Measurements from ENCODE around the gene MEGF8. TPM values are rescaled to one million over a fixed set of nuclear protein-coding genes. Genes with fewer than 3 reads are reported as not detected.
A peak's percentile ranks its signal among the peaks of the same experiment; 100 is the strongest.

Gene MEGF8
- total and polyA plus RNA-seq, 9 of the 15 experiments (the other 6 are each of a cell fraction or from before 2014, with no cell fraction given) = 0.28 to 13.1 (median 3.0) TPM

GRCh38 chr19:42283188-42284065 lies 42.0 kb upstream of the MEGF8 start (continued):
- TF ChIP-seq KDM5B (IDR thresholded peaks at IDR 0.05; ENCODE audit: insufficient replicate concordance, low read depth, low read length) = peak; percentile 39
- no peak for TF ChIP-seq BRCA1 (IDR thresholded peaks at IDR 0.05)
- 0 out of 2 replicates have a peak, but pooled peaks have one; percentile 16 for TF ChIP-seq BRCA1 (CRISPR knock-in tag; IDR thresholded peaks at IDR 0.05)
- no peak for TF ChIP-seq E4F1 (CRISPR knock-in tag; IDR thresholded peaks at IDR 0.05; ENCODE audit: borderline replicate concordance)
- TF ChIP-seq, protein P1, sequence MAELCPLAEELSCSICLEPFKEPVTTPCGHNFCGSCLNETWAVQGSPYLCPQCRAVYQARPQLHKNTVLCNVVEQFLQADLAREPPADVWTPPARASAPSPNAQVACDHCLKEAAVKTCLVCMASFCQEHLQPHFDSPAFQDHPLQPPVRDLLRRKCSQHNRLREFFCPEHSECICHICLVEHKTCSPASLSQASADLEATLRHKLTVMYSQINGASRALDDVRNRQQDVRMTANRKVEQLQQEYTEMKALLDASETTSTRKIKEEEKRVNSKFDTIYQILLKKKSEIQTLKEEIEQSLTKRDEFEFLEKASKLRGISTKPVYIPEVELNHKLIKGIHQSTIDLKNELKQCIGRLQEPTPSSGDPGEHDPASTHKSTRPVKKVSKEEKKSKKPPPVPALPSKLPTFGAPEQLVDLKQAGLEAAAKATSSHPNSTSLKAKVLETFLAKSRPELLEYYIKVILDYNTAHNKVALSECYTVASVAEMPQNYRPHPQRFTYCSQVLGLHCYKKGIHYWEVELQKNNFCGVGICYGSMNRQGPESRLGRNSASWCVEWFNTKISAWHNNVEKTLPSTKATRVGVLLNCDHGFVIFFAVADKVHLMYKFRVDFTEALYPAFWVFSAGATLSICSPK (IDR thresholded peaks at IDR 0.05; ENCODE audit: borderline replicate concordance) = 0 out of 2 replicates have a peak, but pooled peaks have one; percentile 66
- TF ChIP-seq ZEB2 (IDR thresholded peaks at IDR 0.05) = 0 out of 2 replicates have a peak, but pooled peaks have one; percentile 29
- peak; percentile 67; the same call in 1 of the 2 replicates for TF ChIP-seq ZNF740 (CRISPR knock-in tag; IDR thresholded peaks at IDR 0.05)
- no peak for TF ChIP-seq ZNF740 (tag; IDR thresholded peaks at IDR 0.05)
- TF ChIP-seq RAD21 (CRISPR knock-in tag; conservative IDR thresholded peaks at IDR 0.05 in 1 of 2, IDR thresholded peaks at IDR 0.05 in 1 of 2) = peak in 1 of 2 experiments; percentile 12; a peak in 1 of 4 replicates
- no peak for TF ChIP-seq RNF2 (IDR thresholded peaks at IDR 0.05)
- no peak for TF ChIP-seq RBM17 (IDR thresholded peaks at IDR 0.05; ENCODE audit: borderline replicate concordance, low read depth, low read length)
- TF ChIP-seq MAFK (IDR thresholded peaks at IDR 0.05; ENCODE audit: low read length) = no peak
- 0 out of 4 replicates have a peak, but pooled peaks of 1 of the 2 experiments have one; percentile 57 for TF ChIP-seq BCLAF1 (IDR thresholded peaks at IDR 0.05; ENCODE audit: borderline replicate concordance in 1 of 2, control insufficient read depth in 1 of 2, low read depth in 2 of 2, low read length in 1 of 2)
- TF ChIP-seq BCL6 (CRISPR knock-in tag; IDR thresholded peaks at IDR 0.05) = no peak
- no peak for TF ChIP-seq ZNF212 (CRISPR knock-in tag; IDR thresholded peaks at IDR 0.05)
- TF ChIP-seq SIN3B (IDR thresholded peaks at IDR 0.05; ENCODE audit: low read depth) = no peak
- no peak for TF ChIP-seq NR2C2 (CRISPR knock-in tag; IDR thresholded peaks at IDR 0.05)
- peak; percentile 81 for TF ChIP-seq NR2C2 (tag; IDR thresholded peaks at IDR 0.05)

Data from K562 (cell line).